HG03469 (cell line): ENCODE data around the gene HIP1.
"Not testable (repeated sequence)": the region's sequence is repeated elsewhere in the genome, so short reads cannot be mapped to it uniquely, and the experiment has no call there.

Experiments
- ATAC-seq: cut with Tn5 transposase; IDR thresholded peaks from one replicate; pipeline ENCODE4 v1.9.1; 2021; ENCODE audit warnings: mild to moderate bottlenecking, moderate library complexity, moderate number of reproducible peaks; ENCODE audit not compliant: unreplicated experiment

The HIP1 gene

DNA sequence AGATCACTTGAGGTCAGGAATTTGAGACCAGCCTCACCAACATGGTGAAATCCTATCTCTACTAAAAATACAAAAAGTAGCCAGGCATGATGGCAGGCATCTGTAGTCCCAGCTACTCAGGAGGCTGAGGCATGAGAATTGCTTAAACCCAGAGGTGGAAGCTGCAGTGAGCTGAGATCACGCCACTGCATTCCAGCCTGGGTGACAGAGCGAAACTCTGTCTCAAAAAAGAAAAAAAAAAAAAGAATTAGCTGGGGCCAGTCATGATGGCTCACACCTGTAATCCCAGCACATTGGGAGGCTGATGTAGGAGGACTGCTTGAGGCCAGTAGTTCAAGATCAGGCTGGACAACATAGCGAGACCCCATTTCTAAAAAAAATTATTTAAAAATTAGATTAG lies 21.0 kb downstream of the HIP1 start:
- ATAC-seq, result not testable (repeated sequence)

DNA sequence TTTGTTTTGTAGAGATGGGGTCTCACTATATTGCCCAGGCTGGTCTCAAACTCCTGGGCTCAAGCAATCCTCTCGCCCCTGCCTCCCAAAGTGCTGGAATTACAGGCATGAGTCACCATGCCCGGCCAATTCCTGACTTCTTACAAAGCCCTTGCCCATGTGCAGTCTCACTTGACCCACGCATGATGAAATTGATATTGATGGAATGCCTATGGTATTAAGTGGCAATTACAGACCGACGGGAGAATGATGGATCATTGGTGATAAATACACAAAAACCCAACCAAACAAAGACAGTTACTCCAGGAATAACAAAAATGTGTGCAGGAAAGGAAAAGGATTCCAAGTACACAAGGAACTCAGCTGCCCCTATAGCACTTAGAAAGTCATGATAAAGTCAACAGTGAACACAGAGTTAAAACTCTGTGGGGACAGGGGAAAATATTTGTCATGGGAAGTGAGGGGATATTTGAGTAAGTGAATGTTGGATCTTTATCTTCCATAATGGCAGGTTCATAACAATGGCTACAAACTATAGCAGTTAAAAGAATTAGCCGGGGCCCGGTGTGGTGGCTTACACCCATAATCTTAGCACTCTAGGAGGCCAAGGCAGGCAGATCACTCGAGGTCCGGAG lies 21.6 kb downstream of the HIP1 start:
- ATAC-seq, result no peak

DNA sequence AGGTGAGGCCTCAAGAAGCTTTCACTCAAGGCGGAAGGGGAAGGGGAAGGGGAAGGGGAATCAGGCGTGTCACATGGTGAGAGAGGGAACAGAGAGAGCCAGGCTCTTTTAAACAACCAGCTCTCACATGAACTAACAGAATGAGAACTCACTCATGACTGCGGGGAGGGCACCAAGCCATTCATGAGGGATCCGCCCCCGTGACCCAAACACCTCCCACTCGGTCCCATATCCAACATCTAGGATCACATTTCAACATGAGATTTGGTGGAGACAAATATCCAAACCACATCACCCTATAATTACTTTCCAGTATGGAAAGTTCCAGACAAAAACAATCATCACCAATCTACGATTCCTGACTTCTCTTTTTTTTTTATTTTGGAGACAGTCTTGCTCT lies 22.9 kb downstream of the HIP1 start:
- ATAC-seq, result no peak

DNA sequence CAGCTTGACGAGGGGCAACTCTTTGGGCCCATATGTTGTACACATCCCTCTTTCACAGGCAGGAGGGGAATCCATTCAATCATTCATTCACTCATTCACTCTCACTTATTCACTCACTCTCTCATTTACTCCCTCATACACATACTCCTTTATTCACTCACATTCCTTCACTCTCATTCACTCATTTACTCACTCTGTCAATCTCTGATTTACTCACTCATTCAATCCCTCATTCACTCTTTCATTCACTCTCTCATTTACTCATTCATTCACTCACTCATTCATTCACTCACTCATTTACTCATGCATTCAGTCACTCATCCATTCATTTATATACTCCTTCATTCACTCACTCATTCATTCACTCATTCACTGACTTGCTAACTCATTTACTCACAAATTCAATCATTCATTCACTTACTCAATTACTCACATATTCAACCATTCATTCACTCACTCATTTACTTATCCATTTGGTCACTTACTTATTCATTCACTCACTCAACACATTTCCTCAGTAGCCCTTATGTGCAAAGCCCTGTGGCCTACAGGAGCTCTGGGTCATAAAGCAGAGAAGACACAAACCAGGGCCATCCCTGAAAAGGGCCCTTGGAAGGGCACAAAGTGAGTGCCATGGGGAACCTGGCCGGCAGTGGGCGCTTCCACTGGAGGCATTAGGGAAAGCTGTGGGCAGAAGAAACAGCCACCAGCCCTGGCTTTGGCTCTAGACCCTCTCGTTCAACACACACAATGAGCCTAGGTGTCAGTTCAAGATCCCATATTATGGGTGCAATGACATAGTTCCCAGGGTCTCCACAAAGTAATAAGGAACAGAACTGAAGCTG lies 26.0 kb downstream of the HIP1 start:
- ATAC-seq, result no peak

DNA sequence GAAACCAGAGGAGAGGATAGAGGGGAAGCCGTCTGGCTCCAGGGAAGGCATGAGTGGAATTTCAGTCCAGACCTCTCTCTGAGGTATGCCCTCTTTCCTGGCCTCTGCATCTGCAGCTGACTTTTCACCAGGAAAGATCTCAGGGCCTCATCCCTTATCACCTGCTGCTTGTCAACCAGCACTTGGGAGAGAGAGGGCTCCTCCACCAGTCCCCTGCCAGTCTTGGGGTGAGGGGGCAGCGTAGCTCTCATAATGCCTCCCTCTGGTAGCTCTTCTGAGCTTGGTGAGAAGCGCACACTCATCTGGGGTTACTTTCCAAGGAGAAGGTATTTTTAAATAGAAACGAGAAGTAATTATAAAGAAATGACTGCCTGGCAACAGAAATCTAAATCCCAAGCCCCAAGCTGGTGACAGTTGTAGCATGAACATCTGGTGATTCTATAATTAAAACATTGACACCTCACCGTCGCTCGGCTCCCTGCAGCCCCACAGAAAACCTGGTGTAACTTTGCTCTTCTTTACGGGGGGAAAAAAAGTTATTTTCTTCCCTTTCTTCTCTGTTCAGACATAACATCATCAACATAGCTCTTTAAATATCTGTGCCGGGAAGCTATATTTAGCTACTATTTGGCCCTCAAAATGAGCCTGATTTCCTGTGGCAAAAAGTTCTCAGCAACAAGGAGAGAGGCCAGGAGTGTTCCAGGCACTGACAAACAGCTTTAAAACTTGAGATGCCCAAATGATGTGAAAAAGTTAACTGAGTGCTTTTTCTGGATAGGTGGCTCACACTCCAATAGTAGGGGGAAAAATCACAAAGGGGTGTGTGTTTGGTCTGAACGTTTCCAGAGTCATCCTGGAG lies 26.9 kb downstream of the HIP1 start:
- no peak for ATAC-seq

DNA sequence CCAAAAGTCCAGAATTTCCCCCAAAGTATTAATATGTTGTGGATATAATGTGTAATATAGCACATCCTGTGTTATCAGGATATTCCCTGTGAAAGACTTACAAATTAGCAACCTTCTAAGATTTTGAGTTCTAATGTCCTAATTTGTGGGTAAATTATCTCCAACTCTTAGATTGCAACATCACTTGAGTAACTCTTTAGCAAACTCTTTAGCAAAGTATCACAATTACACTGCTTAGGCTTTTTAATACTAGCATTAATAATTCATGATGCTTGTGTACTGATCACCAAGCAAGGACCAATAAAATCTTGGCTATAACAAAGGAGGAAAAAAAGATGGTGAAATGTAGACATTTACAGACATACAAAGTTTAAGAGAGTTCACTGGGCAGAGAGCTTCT lies 27.7 kb downstream of the HIP1 start:
- ATAC-seq, result no peak

DNA sequence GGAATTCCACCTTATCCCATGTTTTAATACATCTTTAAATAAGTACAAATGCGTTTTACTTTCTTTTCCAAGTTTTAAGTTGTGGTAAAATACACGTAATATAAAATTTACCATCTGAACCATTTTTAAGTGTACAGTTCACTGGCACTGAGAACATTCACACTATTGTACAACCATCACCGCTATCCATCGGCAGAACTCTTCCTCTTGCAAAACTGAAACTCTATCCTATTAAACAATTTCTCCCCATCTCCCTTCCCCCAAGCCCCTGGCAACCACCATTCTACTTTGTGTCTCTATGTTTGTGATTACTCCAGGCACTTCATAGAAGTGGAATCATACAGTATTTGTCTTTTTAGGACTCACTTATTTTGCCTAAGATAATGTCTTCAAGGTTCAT lies 33.8 kb downstream of the HIP1 start:
- no peak for ATAC-seq

DNA sequence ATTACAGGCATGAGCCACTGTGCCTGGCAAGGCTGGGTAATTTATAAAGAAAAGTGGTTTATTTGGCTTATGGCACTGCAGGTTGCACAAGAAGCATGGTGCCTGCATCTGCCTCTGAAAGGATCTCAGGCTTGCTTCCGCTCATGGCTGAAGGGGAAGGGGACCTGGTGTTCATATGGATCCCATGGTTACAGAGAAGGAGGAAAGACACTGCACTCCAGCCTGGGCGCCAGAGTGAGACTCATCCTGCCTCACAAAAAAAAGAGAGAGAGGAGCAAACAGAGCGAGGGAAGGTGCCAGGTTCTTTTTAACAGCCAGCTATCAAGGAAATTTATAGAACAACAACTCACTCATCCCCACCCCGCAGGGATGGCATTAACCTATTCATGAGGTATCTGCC lies 36.2 kb downstream of the HIP1 start:
- ATAC-seq, result no peak

DNA sequence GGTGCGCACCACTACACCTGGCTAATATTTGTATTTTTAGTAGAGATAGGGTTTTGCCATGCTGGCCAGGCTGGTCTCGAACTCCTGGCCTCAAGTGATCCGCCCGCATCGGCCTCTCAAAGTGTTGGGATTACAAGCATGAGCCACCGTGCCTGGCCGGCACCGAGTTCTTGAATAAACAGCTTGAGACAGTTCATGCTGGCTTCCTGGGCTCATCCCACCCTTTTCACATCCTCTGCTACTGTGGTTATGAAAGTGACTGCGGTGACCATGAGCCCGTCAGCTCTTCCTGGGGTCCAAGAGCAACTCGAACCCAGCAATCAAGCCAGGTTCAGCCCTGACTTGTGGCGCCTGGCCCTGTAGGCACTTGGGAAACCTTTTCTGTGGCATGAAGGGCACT lies 38.7 kb downstream of the HIP1 start:
- ATAC-seq, result no peak

DNA sequence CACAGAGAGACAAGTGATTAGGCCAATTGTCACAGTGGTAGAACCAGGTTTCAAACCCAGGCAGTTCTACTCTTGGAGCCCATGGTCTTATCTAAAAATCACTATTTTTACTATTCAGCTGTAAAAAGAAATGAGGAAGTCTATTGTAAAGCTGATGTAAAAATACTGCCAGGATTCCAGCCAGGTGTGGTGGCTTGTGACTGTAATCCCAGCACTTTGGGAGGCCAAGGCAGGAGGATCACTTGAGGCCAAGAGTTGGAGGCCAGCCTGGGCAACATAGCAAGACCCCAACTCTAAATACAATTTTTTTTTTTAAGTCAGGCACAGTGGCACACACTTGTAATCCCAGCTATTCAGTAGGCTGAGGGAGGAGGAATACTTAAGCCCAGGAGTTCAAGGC lies 40.4 kb downstream of the HIP1 start:
- no peak for ATAC-seq

DNA sequence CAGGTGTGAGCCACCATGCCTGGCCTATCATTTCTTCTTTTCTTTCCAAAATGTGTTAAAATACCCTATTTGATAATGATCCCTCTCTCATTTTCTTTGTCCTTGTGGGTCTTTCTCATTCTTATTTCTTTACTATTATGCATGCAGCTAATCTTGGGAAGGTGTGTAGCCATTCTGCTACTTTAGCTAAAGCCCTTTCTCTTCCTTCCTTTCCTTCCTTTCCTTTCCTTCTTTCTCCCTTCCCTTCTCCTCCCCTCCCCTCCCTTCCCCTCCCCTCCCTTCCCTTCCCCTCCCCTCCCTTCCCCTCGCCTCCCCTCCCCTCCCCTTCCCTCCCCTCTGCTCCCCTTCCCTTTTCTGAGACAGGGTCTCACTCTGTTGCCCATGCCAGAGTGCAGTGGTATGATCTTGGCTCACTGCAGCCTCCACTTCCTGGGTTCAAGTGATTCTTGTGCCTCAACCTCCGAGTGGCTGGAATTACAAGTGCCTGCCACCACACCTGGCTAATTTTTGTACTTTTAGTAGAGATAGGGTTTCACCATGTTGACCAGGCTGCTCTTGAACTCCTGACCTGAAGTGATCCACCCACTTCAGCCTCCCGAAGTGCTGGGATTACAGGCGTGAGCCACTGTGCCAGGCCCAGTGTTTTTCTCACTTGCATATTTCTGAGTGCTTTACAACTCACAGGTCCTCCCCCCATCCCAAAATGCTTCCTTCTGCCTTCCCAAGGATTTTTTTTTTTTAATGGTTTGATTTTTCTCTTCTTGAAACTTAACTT lies 42.3 kb downstream of the HIP1 start:
- ATAC-seq, result no peak

DNA sequence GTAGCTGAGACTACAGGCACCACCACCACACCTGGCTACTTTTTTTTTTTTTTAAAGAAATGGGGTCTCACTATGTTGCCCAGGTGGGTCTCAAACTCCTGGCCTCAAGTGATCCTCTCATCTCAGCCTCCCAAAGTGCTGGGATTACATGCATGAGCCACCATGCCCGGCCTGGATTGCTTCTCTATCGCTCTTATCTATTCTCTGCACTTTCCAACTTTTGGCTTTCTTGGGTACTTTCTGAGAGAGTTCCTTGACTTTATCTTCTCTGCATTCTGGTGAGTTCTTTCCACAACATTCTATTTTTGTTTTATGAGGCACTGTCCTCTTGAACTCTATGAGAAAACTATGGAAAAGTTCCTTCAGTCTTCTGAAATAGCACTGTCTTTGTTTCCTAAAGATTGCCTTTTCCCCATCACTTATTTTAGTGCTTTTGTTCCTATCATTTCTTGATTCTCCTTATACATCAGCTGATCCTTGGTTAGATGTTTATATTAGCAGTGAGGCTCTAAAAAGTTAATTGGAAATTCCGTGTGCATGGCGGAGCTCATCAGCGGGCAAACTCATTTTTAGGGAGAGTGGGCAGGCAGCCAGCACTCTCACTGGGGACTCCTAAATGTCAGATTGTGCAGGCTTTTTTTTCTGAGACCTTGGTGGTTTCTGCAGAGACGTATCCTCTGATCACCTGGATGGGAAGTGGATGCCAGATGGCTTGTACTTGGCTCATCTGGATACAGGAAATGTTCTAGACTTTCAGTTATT lies 43.9 kb downstream of the HIP1 start:
- ATAC-seq, result no peak

DNA sequence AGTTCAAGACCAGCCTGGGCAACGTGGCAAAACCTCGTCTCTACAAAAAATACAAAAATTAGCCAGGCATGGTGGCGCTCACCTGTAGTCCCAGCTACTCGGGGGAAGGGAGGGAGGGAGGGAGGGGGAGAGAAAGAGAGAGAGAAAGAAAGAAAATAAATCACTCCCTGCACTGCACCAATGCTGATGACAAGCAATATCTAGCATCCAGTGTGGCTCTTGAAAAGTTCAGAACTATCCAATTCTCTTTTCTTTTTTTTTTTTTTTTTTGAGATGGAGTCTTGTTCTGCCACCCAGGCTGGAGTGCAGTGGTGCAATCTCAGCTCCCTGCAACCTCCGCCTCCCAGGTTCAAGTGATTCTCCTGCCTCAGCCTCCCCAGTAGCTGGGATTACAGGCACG lies 45.1 kb downstream of the HIP1 start:
- ATAC-seq, result not testable (repeated sequence)

DNA sequence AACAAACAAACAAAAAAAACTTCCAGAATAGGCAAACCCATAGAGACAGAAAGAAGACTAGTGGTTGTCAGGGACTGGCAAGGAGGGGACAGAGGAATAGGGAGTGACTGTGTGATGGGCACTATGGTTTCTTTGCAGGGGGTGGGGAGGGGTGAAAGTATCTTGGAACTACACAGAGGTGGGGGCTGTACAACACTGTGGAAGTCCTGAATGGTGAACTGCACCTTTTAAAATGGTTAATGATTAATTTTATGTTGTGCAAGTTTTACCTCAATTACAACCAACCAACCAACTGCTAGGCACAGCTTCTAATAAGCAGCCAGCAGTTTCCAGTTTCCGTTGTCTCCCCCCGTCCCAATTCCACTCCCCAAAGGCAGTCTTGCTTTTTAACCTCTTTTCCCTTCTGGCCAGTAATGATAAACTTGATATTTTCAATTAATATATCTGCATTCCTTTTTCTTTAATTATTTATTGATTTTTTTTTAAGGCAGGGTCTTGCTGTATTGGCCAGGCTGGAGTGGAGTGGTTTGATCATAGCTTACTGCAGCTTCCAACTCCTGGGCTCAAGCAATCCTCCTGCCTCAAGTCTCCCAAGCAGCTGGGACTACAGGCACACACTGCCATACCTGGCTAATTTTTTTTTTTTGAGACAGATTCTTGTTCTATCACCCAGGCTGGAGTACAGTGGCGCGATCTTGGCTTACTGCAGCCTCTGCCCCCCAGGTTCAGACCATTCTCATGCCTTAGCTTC lies 46.8 kb downstream of the HIP1 start:
- no peak for ATAC-seq

DNA sequence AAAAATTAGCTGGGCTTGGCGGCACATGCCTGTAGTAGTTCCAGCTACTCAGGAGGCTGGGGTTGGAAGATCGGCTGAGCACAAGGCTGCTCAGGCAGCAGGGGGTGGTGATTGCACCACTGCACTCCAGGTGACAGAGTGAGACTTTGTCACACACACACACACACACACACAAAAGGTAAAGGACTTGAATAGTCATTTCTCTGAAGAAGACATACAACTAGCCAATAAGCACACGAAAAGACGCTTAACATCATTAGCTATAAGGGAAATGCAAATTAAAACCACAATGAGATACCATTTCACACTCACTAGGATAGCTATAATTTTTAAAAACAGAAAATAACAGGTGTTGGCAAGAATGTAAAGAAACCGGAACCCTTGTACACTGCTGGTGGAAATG lies 48.6 kb downstream of the HIP1 start:
- ATAC-seq, result no peak

DNA sequence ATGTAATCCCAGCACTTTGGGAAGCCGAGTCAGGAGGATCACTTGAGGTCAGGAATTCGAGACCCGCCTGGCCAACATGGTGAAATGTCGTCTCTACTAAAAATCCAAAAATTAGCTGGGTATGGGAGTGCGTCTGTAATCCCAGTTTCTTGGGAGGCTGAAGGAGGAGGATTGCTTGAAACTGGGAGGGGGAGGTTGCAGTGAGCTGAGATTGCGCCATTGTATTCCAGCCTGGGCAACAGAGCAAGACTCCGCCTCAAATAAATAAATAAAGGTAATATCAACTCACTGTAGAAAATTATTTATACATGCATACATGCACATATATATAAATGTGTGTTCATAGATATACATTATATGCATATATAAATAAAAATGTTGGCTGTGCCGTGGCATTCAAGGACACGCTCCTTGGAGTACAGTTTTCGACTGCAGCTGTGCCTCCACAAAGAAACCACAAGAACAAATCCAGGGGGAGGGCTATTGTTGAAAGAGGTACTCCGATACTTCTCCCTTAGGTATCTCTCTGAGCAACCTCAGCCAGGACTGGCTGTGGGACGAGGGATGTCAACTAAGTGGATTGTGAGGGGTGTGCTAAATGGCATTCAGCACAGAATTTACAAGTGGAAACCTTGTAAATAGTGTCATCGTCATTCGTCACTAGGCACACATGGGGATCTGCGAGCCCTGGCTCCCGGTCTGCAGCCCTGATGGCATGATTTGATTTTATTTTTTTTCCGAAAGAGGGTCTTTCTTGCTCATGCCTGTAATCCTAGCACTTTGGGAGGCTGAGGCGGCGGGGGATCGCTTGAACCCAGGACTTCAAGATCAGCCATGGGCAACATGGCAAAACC lies 49.3 kb downstream of the HIP1 start:
- no peak for ATAC-seq

DNA sequence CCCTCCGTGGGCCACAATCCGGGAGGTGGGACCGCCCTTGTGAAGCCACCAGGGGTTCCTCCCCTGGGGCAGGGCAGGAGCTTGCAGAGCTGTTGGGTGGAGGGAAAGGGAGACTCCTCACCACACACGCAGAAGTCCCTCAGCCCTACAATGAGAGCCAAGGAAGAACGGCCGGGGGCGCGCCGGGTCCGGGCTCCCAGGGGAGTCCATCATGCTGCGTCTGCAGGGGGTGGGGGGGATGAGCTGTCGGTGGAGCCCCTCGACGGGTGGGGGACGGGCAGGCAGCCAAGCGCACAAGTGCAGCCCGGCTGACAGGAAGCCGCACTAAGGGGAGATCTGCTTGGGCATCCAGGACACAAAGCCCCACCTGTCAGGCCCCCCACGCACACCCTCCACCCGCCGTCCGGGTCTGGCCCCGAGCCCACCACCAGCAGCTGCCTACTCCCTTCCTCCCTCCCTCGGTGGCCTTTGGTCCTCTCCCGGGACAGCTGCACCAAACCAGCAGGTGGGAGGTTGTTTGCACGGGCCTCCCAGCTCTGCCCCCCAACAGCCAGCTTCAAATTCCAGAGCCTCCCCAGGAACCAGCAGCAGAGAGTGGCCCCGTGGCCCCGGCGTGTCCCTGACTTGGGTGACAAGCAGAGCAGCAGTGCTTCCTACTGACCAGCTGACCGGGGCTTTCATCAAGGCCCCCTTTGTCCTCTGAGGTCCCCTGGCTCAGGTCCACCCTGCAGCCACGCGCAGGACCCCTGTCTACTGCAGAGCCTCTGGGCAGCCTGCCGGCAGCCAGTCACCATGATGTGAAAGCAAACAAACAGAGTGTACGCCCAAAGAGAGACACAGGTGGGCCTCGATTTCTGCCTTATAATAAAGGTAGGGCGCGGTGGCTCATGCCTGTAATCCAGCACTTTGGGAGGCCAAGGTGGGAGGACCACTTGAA lies 50.3 kb downstream of the HIP1 start:
- ATAC-seq, result no peak
